ENCODE results near the gene UBE2N. TPM values are rescaled to one million over a fixed set of nuclear protein-coding genes. Genes with fewer than 3 reads are reported as not detected.

The UBE2N gene
- total and polyA plus RNA-seq, 2 donors (not counting 3 experiments of a cell fraction or from before 2014, with no cell fraction given), result 59.2 to 125 TPM

GRCh38 chr12:93476555-93476954, 34.8 kb upstream of the UBE2N start:
- Histone ChIP-seq H3K9me1 (replicated peaks; ENCODE audit: control insufficient read depth, extremely low read depth, insufficient read depth, low read length) (no peaks in the 10 kb centered on the region), H3K4me3 (replicated peaks in 1 of 3; ENCODE audit: insufficient read depth in 1 of 3, low read depth in 1 of 3, low read length in 3 of 3) (no peak overlapping the region), H3K9me3 (replicated peaks; ENCODE audit: control insufficient read depth, insufficient read depth, low read length) (no peaks in the 10 kb centered on the region), H3K4me2 (ENCODE audit: insufficient read depth, low read length) (no peak overlapping the region), H4K20me1 (replicated peaks; ENCODE audit: control insufficient read depth, extremely low read depth, insufficient read depth, low read length) (no peaks in the 10 kb centered on the region), H3K9ac (replicated peaks; ENCODE audit: extremely low read depth, insufficient read depth, low read length) (no peak overlapping the region), H3K36me3 (ENCODE audit: control insufficient read depth in 2 of 2, extremely low read depth in 1 of 2, insufficient read depth in 2 of 2, low read length in 2 of 2) (peaks cover 7 to 14% of the 10 kb centered on the region in 2 experiments), H2AFZ (ENCODE audit: low read depth, low read length) (no peak overlapping the region), H3K4me1 (ENCODE audit: control insufficient read depth, extremely low read depth, insufficient read depth, low read length) (no peaks in the 10 kb centered on the region), H3K27ac (ENCODE audit: insufficient read depth, low read depth, low read length) (no peak overlapping the region), H3K27me3 (ENCODE audit: control insufficient read depth in 2 of 2, insufficient read depth in 2 of 2, low read length in 2 of 2) (no peaks in the 10 kb centered on the region), H3K79me2 (ENCODE audit: control insufficient read depth, insufficient read depth, low read length) (peaks cover 18% of the 10 kb centered on the region)
- no TSS peak for BruUV-seq (replicated peaks)
- DNase-seq (ENCODE audit: low read depth, low spot score) (no peak), FAIRE-seq (no peak)
- ChIA-PET CTCF (interaction anchor here (0.6 to 3.5 kb wide), 4 partner anchors 26 to 625 kb away, joined by 3 to 12 read pairs (median 4); no protein-coding TSS in a partner anchor), POLR2A (interaction anchor here (1.3 kb wide), 1 partner anchor 9 kb away, joined by 4 read pairs; the partner anchor contains the start of gene MRPL42)
- no peak for TF ChIP-seq GATA2 (IDR thresholded peaks at IDR 0.05; ENCODE audit: insufficient read depth, insufficient read length, low read depth, low read length)
- no peak for TF ChIP-seq JUN (IDR thresholded peaks at IDR 0.05; ENCODE audit: borderline replicate concordance, insufficient read depth, insufficient read length, low read depth)
- TF ChIP-seq MAX (IDR thresholded peaks at IDR 0.05; ENCODE audit: insufficient read depth, insufficient read length), result no peak
- no peak for TF ChIP-seq FOS (IDR thresholded peaks at IDR 0.05; ENCODE audit: borderline replicate concordance, insufficient read depth, low read length)
- TF ChIP-seq POLR2AphosphoS5 (IDR thresholded peaks at IDR 0.05; ENCODE audit: insufficient read depth, low read depth, low read length), result no peak
- TF ChIP-seq POLR2A (IDR thresholded peaks at IDR 0.05; ENCODE audit: low read depth, low read length), result no peak
- TF ChIP-seq, protein P1, sequence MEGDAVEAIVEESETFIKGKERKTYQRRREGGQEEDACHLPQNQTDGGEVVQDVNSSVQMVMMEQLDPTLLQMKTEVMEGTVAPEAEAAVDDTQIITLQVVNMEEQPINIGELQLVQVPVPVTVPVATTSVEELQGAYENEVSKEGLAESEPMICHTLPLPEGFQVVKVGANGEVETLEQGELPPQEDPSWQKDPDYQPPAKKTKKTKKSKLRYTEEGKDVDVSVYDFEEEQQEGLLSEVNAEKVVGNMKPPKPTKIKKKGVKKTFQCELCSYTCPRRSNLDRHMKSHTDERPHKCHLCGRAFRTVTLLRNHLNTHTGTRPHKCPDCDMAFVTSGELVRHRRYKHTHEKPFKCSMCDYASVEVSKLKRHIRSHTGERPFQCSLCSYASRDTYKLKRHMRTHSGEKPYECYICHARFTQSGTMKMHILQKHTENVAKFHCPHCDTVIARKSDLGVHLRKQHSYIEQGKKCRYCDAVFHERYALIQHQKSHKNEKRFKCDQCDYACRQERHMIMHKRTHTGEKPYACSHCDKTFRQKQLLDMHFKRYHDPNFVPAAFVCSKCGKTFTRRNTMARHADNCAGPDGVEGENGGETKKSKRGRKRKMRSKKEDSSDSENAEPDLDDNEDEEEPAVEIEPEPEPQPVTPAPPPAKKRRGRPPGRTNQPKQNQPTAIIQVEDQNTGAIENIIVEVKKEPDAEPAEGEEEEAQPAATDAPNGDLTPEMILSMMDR (IDR thresholded peaks at IDR 0.05; ENCODE audit: extremely low read depth in 1 of 2, insufficient read depth in 1 of 2, low read depth in 1 of 2, low read length in 2 of 2), result no peak
- TF ChIP-seq EZH2 (IDR thresholded peaks at IDR 0.05; ENCODE audit: borderline replicate concordance, low read depth, low read length, severe bottlenecking), result no peak
- TF ChIP-seq MYC (IDR thresholded peaks at IDR 0.05; ENCODE audit: low read depth, low read length), result no peak
- intact Hi-C loops (cut with micrococcal nuclease), result no loop called here
- dilution Hi-C loops (cut with MboI; ENCODE audit: extremely low pct_ligation_motif_present, low sequenced_read_pairs), result no loop called here

All from endothelial cell of umbilical vein (primary cell).